22Rv1 (cell line): ENCODE measurements around the gene TMEM222.
A peak's percentile ranks its signal among the peaks of the same experiment; 100 is the strongest.

Source experiments
- H3K27ac ChIP-seq: fragments of 450-650 bp; 2 replicates; pipeline ENCODE4 v1.5.1; 2017
- ZFX ChIP-seq: fragments of 450-650 bp; IDR thresholded peaks from 2 replicates; pipeline ENCODE4 v1.6.1; 2017; ENCODE audit warnings: antibody characterized with exemption, borderline replicate concordance
- TF ChIP-seq, protein P1 (sequence below): fragments of 450-650 bp; IDR thresholded peaks from 2 replicates; pipeline ENCODE4 v1.5.1; 2017; ENCODE audit warnings: mild to moderate bottlenecking

The TMEM222 gene

DNA sequence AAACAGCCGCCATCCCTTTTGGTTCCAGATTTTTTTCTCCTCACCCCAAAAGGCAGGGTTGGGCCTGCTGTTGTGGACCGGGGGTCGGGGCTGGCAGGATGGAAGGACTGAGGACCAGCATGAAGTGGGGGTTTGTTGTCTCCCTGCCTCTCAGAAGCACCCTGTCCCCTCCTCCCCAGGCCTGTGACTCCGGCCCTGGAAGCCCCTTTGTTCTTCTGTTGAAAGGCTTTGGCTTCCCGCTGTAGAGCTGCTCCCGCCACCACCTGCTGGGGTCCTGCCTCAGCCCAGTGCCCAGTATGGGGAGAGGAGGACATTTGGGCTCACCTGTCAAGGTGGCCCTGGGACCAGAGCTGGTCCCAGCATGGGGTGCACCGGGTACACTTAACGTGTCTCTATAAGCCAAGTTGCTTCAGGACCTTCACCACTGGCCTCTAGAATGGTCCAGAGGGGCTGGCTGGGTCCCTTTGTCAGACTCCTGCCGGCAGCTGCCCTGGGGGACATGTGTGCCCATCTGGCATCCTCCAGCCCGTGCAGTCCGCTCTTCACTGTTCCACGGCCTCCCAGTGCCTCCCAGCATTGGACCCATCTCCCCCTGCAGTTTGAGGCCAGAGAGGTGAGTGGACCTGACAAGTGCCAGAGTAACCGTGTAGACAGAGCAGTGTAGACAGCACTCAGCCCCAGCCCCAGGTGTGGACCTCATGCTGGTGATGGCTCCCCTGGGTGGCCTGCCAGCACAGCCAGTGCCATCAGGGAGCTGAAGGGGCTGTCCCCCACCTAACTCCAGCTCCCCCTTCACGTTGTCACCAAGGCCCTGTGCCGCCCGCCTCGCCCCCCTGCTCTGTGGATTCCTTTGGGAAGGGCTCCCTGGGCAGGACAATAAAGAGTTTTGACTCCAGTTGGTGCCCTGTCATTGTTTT is 13.8 kb downstream of the TMEM222 start:
- TF ChIP-seq, protein P1, sequence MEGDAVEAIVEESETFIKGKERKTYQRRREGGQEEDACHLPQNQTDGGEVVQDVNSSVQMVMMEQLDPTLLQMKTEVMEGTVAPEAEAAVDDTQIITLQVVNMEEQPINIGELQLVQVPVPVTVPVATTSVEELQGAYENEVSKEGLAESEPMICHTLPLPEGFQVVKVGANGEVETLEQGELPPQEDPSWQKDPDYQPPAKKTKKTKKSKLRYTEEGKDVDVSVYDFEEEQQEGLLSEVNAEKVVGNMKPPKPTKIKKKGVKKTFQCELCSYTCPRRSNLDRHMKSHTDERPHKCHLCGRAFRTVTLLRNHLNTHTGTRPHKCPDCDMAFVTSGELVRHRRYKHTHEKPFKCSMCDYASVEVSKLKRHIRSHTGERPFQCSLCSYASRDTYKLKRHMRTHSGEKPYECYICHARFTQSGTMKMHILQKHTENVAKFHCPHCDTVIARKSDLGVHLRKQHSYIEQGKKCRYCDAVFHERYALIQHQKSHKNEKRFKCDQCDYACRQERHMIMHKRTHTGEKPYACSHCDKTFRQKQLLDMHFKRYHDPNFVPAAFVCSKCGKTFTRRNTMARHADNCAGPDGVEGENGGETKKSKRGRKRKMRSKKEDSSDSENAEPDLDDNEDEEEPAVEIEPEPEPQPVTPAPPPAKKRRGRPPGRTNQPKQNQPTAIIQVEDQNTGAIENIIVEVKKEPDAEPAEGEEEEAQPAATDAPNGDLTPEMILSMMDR: no peak
- TF ChIP-seq ZFX: no peak

DNA sequence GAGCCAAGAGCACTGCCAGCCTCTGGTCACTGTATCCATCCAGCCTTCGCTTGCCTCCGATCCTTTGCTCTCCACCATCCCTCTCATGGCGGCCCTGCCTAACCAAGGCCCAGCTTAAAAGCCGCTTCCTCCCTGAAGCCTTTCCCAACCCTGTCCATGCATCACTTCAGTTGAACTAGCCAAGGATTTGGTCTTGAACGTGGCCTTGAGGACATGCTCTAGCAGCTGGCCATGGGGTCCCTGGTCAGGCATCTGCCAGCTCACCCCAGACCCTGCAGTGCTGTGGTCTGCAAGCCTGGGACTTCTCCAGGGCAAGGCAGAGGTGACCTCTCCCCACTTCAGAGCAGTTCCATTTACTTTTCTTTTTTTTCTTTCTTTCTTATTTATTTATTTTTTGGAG is 14.8 kb downstream of the TMEM222 start:
- no peak overlapping the region for H3K27ac ChIP-seq
- TF ChIP-seq, protein P1: no peak
- TF ChIP-seq ZFX: no peak

More for the DNA sequence above, 13.8 kb downstream of the TMEM222 start:
- no peak overlapping the region for H3K27ac ChIP-seq

DNA sequence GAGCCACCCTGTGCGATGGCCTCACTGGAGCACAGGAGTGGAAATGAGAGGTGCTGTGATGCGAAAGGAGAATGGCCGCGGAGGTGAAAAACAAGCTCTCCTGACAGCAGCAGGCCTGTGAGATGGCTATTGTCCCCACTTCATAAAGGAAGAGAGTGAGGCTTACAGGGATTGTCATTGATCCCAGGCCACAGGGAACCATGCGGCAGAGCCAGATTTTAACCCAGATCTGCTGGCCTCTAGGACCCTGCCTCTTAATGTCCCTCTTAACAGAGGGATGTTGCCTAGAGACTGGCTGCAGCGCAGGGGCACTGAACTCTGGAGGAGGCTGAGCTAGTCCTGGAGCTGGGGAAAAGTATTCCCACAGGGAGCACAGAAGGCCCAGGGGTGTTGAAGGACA is 16.8 kb downstream of the TMEM222 start:
- TF ChIP-seq, protein P1: no peak
- no peak for TF ChIP-seq ZFX
- H3K27ac ChIP-seq: no peak overlapping the region

DNA sequence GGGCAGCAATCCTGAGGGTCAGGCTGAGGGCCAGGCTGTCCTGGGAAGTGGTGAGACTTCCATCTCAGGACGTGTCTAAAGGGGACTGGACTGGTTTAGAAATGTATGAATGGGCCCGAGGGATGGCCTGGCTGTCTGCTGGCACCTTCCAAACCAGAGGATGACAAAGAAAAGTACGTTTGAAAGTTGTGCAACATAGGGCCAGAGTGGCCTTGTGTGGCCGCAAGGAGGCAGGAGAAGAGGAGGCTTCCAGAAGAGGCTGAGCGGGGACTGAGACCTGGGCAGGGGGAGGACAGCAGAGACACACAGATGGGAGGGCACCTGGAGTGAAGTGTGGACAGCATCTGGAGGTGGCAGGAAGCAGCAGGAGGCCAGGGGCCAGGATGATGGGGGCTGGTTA is 17.2 kb downstream of the TMEM222 start:
- TF ChIP-seq, protein P1: no peak
- no peak for TF ChIP-seq ZFX
- H3K27ac ChIP-seq: no peak overlapping the region

DNA sequence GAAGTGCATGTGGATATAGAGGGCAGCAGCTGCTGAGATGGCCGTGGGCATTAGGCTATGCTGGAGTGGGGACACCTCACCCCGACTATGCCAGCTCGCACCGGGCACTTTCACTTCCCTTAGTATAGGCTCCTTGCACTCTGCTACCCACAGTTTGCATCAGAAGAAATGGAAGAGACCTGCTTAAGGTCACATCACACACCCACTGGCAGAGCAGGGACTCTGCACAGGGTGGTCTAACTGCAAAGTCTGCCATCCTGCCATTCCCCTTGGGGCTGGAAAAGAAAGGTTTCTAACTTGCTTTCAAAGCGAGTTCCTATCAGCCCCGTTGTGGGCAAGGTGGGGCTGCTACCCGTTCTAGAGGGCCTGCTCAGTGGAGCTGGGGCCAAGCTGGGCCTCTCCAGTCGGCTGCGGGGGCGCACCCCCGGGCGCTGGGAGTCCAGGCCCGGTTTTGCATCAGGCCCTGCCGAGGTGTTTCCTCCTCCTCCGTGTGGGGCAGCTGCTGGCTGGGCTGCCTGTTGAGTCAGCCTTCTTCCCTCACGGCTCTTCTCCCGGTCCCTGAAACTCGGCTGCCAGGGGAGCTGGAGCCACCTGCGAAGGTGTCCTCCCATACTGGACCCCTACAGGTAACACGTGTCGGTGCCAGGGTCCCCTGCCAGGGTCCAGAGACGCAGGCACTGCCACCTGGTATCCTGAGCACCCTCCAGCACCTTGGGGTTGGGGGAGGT is 19.7 kb downstream of the TMEM222 start, which contains the start of gene SYTL1:
TSS of gene SYTL1 (plus strand) at position 498 of the 728 bp plus-strand sequence. CDS start 3,313 bp downstream, outside the sequence.
- peak within 1 kb of the TSS; percentile 76 for H3K27ac ChIP-seq
- no peak for TF ChIP-seq ZFX
- TF ChIP-seq, protein P1: no peak

DNA sequence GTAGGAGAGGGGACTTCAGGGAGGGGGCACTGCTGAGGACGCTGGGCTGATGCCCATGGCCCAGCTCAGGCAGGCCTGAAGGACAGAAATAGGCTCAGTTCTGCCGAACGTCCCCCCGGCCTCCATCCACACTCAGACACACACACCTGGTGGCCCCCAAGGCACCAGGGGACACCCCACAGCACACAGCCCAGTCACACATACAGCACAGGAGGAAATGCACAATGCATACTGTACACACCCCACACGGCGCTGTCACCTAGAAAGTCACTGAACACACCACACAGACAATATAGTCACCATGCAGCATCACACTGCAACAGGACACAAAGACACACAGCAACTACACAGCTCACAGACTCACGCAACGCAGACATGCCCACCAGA is 20.4 kb downstream of the TMEM222 start:
- TF ChIP-seq, protein P1: no peak
- TF ChIP-seq ZFX: no peak
- peak overlapping the region; percentile 76 for H3K27ac ChIP-seq
